Activated CD4-positive, CD25-positive, alpha-beta regulatory T cell treated with anti-CD3 and anti-CD28 coated beads, Interleukin-2, amount 50 U/mL, for 72 hours (primary cell): ENCODE results near the gene ALDH7A1.

Experiments used
- DNase-seq: peaks from one replicate; pipeline ENCODE4 v3.0.0; 2021

Gene ALDH7A1

GRCh38 chr5:126506079-126506478 lies 88.9 kb downstream of the ALDH7A1 start:
- DNase-seq, result no peak

GRCh38 chr5:126503602-126504104 lies 91.4 kb downstream of the ALDH7A1 start:
- DNase-seq, result no peak

- DNase-seq, result no peak
These were observed 93.6 kb downstream of the ALDH7A1 start for GRCh38 chr5:126501448-126501847.

GRCh38 chr5:126499853-126500342 lies 95.1 kb downstream of the ALDH7A1 start:
- DNase-seq, result no peak

GRCh38 chr5:126499278-126499677 lies 95.7 kb downstream of the ALDH7A1 start:
- no peak for DNase-seq

- no peak for DNase-seq
These were observed 97.5 kb downstream of the ALDH7A1 start for GRCh38 chr5:126497506-126497905.

- DNase-seq, result no peak
These were observed 100.6 kb downstream of the ALDH7A1 start for GRCh38 chr5:126494393-126494792.

- DNase-seq, result no peak
These were observed 102.1 kb downstream of the ALDH7A1 start for GRCh38 chr5:126492939-126493338.

- DNase-seq, result no peak
These were observed 104.7 kb downstream of the ALDH7A1 start for GRCh38 chr5:126490167-126490940.

GRCh38 chr5:126488443-126489065 lies 106.5 kb downstream of the ALDH7A1 start:
- DNase-seq, result no peak

GRCh38 chr5:126487596-126487995 lies 107.4 kb downstream of the ALDH7A1 start:
- DNase-seq, result no peak

GRCh38 chr5:126486332-126486731 lies 108.7 kb downstream of the ALDH7A1 start:
- DNase-seq, result no peak

GRCh38 chr5:126484253-126484652 lies 110.8 kb downstream of the ALDH7A1 start:
- DNase-seq, result no peak

GRCh38 chr5:126483156-126483555 lies 111.9 kb downstream of the ALDH7A1 start:
- no peak for DNase-seq

GRCh38 chr5:126482591-126482990 lies 112.4 kb downstream of the ALDH7A1 start:
- no peak for DNase-seq

GRCh38 chr5:126481243-126481642 lies 113.8 kb downstream of the ALDH7A1 start:
- no peak for DNase-seq
